ENCODE results near the gene MFSD2B.

MFSD2B gene

DNA sequence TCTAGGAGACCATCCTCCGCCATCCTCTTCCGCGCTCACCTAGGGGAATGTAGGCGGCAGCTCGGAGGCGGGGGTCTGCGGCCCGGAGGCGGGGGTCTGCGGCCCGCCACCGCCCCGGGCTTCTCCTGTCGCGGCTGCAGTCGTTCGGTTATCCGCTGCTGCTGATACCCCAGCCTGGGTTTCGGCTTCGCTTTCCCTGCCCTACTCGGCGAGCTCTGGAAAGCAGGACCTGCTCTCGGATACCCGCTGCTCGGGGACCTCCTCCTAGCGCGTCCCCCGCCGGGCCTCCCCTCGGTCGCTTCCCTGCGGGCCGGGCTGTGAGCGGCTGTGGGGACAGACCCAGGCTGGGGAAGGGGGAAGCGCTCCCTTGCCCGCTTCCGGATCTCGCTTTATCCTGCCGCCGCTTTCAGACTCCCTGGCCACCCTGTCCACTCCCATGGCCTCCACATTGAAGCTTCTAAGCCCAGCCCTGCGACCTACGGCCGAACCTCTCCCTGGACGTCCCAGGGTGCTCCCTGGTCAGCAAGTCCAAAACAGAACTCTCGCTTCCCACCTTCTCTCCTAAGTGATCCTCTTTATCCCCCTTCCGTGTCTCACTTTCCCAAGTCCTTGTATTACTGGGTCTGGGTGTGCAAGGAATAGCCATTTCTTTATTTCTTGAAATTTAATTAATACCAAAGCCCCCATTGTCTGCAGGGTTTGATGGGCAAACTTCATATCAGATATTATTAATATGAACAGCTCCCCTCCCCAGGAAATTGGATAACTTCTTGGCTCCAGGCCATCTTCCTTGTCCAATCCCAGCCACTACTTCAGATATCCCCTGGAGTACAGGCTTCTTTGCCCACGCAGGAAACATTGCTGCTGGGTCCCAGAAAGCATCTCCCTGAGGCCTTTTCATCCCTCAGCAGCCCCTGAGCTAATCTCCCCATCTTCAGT, 40.4 kb downstream of the MFSD2B start:
- no peak for DNase-seq (ENCODE audit: low read depth)

GRCh38 chr2:24051833-24052232, 41.9 kb downstream of the MFSD2B start:
- DNase-seq (ENCODE audit: low read depth) = no peak

DNA sequence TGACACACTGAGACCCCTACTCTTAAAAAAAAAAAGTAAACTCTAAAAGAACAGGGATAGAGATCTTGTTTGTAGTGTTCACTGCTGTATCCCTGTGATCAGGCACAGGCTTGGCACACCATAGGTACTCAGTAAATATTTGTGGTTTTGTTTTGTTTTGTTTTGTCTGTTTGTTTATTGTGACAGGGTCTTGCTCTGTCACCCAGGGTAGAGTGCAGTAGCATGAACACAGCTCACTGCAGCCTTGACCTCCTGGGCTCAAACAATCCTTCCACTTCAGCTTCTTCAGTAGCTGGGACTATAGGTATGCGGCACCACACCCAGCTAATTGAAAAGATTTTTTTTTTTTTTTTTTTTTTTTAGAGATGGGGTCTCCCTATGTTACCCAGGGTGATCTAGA, 43.1 kb downstream of the MFSD2B start:
- DNase-seq (ENCODE audit: low read depth) = no peak

DNA sequence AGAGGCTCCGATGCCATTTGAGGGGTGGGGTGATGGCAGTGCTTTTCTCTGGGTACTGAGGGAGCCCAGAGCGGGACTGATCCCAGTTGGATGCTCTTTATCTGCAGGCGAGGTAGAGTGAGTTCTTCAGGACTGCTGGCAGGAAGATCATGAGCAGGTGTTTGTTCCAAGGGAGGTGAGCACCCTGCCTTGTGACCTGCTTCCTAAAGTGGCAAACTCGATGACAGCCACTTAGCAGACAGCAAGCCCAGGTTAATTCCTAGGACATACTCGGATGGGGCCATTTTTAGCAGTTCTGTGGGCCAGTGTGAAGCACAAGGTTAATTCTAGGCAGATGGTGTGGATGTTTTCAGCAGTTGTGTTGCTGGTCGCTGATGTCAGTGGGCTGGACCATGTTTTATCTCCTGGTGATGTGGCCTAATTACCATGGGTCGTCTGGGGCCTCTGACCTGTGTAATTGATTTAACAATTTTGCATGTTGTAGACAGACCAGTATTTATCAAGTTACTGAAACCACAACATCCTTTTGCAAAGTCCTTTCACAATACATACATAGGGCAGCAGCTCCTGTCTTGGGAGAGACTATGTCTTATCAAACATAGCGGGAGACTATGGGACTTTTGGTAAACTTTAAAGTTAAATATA, 44.6 kb downstream of the MFSD2B start:
- no peak for DNase-seq (ENCODE audit: low read depth)

- no peak for DNase-seq (ENCODE audit: low read depth)
These were observed 45.9 kb downstream of the MFSD2B start for GRCh38 chr2:24055750-24056149.

- no peak for DNase-seq (ENCODE audit: low read depth)
These were observed 48.8 kb downstream of the MFSD2B start for GRCh38 chr2:24058564-24059271.

GRCh38 chr2:24065341-24065740, 55.5 kb downstream of the MFSD2B start:
- DNase-seq (ENCODE audit: low read depth) = no peak

GRCh38 chr2:24072259-24072658, 62.4 kb downstream of the MFSD2B start:
- DNase-seq (ENCODE audit: low read depth) = no peak

GRCh38 chr2:24073816-24074215, 63.9 kb downstream of the MFSD2B start:
- DNase-seq (ENCODE audit: low read depth) = no peak

GRCh38 chr2:24075259-24075658, 65.4 kb downstream of the MFSD2B start:
- DNase-seq (ENCODE audit: low read depth) = no peak
